HG03469 (cell line): ENCODE data around the gene CNPY1.
"Not testable (repeated sequence)": the region's sequence is repeated elsewhere in the genome, so short reads cannot be mapped to it uniquely, and the experiment has no call there.

ENCODE experiments used
- ATAC-seq: cut with Tn5 transposase; IDR thresholded peaks from one replicate; pipeline ENCODE4 v1.9.1; 2021; ENCODE audit warnings: mild to moderate bottlenecking, moderate library complexity, moderate number of reproducible peaks; ENCODE audit not compliant: unreplicated experiment

Gene CNPY1

GRCh38 chr7:155579565-155579964, 33.2 kb upstream of the CNPY1 start:
- no peak for ATAC-seq

- ATAC-seq = no peak
Measured at GRCh38 chr7:155578016-155578415, 31.7 kb upstream of the CNPY1 start.

- ATAC-seq = no peak
Measured at GRCh38 chr7:155577509-155577905, 31.1 kb upstream of the CNPY1 start.

GRCh38 chr7:155576900-155577508, 30.6 kb upstream of the CNPY1 start:
- ATAC-seq = no peak

- no peak for ATAC-seq
Measured at GRCh38 chr7:155576416-155576815, 30.1 kb upstream of the CNPY1 start.

- ATAC-seq = no peak
Measured at GRCh38 chr7:155574556-155575290, 28.4 kb upstream of the CNPY1 start.

GRCh38 chr7:155571581-155572345, 25.4 kb upstream of the CNPY1 start:
- ATAC-seq = no peak

GRCh38 chr7:155570991-155571390, 24.6 kb upstream of the CNPY1 start:
- no peak for ATAC-seq

- ATAC-seq = no peak
Measured at GRCh38 chr7:155570171-155570958, 24.0 kb upstream of the CNPY1 start.

- ATAC-seq = no peak
Measured at GRCh38 chr7:155569681-155570080, 23.3 kb upstream of the CNPY1 start.

- ATAC-seq = no peak
Measured at GRCh38 chr7:155568842-155569494, 22.6 kb upstream of the CNPY1 start.

- ATAC-seq = no peak
Measured at GRCh38 chr7:155568333-155568660, 21.9 kb upstream of the CNPY1 start.

GRCh38 chr7:155567646-155568332, 21.4 kb upstream of the CNPY1 start:
- no peak for ATAC-seq

- ATAC-seq = no peak
Measured at GRCh38 chr7:155566011-155566836, 19.9 kb upstream of the CNPY1 start.

- no peak for ATAC-seq
Measured at GRCh38 chr7:155565596-155565995, 19.2 kb upstream of the CNPY1 start.

GRCh38 chr7:155562976-155563375, 16.6 kb upstream of the CNPY1 start:
- ATAC-seq = not testable (repeated sequence)

GRCh38 chr7:155562106-155562505, 15.7 kb upstream of the CNPY1 start:
- ATAC-seq = no peak

GRCh38 chr7:155560982-155561686, 14.8 kb upstream of the CNPY1 start:
- ATAC-seq = no peak
